HG03060 (cell line): ENCODE data around the gene TBC1D10A.

Experiments used
- ATAC-seq: cut with Tn5 transposase; IDR thresholded peaks from one replicate; pipeline ENCODE4 v1.9.1; 2021; ENCODE audit warnings: low read depth, moderate number of reproducible peaks; ENCODE audit not compliant: unreplicated experiment

Gene TBC1D10A

GRCh38 chr22:30272781-30273601, 53.8 kb downstream of the TBC1D10A start:
- no peak for ATAC-seq

DNA sequence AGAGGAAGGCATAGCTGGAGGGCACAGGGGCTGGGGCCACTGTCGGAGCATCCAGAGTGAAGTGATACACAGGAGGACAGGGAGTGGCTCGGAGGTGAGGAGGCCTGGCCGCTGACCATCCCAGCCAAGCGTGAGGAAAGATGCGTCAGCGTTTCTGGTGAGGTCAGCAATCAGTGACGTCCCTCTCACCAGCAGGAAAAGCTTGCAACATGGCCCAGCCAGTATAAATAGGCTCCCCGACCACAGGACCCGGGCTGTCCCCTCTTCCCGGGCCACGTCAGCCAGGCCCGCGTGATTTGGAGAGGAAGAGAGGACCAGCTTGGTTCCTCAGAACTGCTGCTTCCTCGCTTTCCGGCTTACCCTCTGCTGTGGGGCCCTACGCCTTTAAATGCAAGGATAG, 55.9 kb downstream of the TBC1D10A start:
- no peak for ATAC-seq

DNA sequence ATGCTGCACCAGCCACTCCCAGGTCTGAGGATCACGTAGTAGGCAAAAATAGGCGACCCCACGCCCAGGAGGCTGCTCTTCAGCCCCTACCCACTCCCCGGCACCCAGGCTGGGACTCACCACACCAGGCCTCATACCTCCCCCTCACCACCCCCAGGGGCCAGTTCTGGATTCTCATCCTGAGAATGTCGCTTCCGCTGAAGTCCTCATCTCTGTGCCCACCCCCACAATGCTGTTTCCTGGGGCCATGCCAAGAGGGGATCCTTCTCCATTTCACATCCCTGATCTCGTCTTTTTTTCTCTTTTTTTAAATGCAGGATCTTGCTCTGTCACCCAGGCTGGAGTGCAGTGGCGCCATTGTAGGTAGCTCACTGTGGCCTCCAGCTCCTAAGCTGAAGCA, 58.4 kb downstream of the TBC1D10A start:
- ATAC-seq: no peak

- no peak for ATAC-seq
These were observed 59.1 kb downstream of the TBC1D10A start for GRCh38 chr22:30267382-30268302.

GRCh38 chr22:30266445-30267381, 60.0 kb downstream of the TBC1D10A start, which contains the start of gene OSM:
Gene OSM, minus strand, starts transcription at chr22:30266851. Its CDS starts 52 bp downstream, at chr22:30266799.
- no peak for ATAC-seq

DNA sequence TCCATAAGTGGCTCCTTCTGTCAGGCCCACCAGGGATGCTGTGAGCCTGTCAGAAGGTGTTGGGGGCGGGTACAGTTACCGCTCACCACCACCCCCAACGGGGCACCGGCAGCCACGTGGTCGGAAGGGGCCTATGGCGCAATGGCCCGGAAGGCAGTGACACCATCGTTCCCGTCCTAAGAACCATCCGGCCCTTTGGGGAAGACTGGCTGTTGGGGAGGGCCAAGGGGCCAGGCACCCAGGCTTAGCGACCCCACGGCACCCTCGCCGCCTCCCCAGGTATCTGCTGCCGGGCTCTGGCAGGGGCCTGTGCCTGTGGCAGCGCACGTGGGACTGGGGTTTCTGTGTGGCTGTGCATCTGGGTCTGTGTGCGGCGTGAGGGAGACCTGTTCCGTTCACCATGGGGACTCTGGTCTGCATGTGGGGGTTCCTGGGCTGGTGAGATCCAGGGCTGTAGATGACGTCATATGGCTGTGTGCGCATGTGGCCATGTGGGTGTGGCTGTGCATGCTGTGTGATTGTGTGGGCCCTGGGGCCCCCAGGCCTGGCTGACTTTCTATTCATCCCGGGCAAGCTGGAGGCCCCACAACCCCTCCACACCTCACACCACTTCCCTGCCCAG, 60.8 kb downstream of the TBC1D10A start:
- no peak for ATAC-seq

- no peak for ATAC-seq
These were observed 61.5 kb downstream of the TBC1D10A start for GRCh38 chr22:30265131-30265720.

DNA sequence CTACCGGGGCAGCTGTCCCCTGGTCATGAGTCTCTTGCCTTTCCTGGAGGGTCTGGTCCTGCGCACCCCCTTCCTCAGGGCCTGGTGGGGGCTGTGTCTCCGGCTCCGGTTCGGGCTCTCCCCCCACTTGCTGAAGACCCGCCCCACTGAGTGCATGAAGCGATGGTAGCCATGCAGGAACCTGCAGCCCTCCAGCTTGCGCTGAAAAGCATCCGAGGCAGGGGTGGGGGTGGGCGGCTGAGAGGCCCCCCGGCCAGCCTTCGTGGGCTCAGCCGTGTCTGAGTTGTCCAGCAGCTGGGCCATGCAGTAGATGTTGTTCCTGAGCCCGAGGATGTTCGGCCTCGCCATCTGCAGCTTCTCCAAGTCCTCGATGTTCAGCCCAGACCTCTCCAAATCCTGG, 62.9 kb downstream of the TBC1D10A start:
- ATAC-seq: no peak

GRCh38 chr22:30262917-30263741, 63.6 kb downstream of the TBC1D10A start:
- ATAC-seq: no peak

DNA sequence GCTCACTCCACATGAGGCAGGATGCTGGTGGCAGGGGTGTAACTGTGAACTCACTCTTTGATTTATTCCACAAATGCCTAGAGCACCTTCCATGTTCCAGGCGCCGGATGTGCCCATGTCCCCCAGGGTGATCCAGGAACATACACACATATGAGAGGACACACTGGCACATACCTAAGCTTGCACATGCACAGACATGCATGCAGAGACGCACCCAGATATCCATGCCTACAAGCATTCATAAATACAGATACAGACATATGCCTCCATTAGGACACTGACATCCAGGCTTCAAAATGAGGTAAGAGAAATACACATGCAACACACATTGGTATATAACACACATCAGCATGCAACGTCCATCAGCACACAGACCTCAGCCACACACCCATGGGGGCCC, 64.6 kb downstream of the TBC1D10A start:
- no peak for ATAC-seq

DNA sequence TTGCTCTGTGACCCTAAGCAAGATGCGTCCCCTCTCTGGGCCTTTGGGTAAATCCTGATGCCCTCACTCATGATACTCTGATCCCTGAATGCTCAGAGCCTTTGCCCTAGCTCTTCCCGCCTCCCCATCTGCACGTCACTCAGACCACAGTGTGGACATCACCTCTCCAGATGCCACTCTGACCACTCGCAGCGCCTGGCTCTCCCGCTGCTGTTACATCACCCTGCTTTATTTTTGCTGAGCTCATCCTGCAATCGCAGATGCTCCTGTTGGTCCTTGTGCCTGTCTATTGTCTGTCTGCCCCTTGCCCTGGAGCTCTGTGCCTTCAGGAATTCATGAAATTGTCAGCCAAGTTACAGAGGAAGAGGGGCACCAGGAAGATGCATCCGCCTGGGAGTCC, 65.6 kb downstream of the TBC1D10A start:
- no peak for ATAC-seq

DNA sequence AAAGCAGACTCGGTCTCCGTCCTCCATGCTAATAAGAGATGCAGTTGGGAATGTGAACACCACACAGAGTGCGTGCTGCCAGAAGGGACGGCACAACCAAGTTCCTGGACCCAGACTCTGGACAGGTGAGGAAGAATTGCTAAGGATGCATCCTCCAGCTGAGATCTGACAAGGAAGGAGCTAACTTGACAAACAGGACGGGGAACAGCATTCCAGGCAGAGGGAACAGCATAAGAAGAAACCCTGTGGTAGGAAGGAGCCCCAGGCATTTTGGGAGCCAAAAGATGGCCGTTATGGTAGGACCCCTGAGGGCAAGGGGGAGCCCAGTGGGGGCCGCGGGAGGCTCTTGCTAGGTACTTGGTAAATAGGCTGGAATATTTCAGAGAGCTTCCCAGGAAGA, 66.1 kb downstream of the TBC1D10A start:
- ATAC-seq: no peak

GRCh38 chr22:30260276-30260675, 66.5 kb downstream of the TBC1D10A start:
- ATAC-seq: no peak

DNA sequence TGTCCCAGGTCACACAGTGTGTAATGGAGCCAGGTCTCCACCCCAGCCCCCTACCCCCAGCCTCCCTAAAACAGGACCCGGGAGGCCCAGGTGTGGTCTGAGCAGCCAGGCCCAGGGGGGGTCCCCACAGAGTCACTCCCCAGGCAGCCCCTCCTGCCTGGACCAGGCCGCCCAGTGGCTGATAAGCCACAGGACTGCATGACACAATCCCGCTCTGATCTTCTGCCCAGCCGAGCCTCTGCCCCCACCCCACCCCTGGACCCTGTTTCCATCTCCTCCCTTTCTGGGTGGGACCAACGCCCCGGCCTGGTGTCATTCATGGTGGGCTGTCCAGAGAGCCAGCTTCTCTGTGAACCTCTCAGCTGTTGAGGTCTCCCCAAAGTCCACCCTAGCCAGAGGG, 72.4 kb downstream of the TBC1D10A start:
- no peak for ATAC-seq

DNA sequence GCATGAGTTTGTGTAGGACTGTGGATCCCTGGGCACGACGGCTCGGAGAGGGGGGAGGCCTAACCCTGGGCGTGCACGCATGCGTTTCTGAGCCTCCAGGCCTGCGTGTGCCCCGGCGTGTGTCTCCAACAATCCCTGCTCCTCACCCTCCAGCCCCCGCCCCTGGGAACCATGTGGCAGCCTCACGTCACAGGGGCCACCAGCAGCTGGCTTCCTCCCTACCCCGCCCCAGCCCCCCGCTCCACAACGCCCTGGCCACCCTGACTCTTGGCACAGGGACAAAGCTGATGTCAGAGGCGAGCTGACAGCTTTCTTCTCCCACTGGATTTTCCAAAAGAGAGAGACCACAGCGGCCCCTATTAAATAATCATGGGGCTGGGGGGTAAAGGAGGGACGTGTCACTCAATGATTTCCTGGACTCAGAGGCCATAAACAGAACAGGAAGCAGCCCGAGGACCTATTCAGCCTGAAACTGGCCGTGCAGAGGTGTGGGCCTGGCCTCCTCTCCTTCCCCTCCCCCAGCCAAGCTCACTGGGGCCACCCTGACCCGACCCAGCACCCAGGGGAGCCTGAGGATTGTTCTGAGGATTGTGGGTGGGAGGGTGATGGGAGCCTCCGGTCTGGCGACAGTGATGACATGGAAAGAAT, 73.4 kb downstream of the TBC1D10A start:
- no peak for ATAC-seq

DNA sequence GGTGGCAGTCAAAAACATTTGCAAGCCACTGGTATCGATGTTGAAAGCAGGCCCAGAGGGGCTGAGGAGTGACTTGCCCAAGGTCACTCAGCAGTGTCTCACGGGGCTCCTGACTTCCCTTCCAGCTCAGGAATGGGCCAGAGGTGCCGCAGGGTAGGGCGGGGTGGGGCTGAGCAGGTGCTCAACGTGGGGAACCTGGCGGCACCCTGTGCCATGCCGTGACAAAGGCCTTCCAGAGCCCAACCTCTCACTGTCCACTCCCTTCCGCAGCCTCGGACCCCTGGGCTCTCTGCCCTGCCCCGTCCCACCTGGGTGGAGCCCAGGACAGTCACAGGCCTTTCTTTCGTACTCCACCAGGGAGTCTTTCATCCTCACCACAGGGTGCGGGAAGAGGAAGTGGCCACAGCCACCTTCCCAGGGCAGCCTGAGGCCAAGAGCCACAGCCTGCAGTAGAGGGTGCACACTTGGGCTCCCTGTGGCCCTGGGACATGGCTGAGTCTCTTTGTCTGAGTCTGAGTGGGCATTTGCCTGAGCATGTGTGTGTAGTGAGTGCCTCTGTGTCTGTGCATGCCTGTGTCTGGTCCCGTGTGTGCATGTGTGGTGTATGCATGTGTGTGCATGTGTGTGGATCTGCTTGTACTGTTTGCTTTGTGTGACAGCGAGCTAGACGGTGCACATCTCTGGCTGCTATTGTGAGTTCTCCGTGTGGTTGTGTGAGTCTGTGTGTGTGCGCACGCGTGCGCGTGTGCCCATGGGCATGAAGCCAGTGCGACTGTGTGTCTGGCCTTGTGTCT, 74.1 kb downstream of the TBC1D10A start:
- ATAC-seq: no peak

- ATAC-seq: no peak
These were observed 75.0 kb downstream of the TBC1D10A start for GRCh38 chr22:30251711-30252110.
